Neural crest cell (in vitro differentiated cells): ENCODE results near the gene NHLRC4. TPM values are rescaled to one million over a fixed set of nuclear protein-coding genes. Genes with fewer than 3 reads are reported as not detected.

Experiments used
- DNase-seq: peaks from one replicate; pipeline ENCODE4 v3.0.0; 2021; ENCODE audit warnings: low read depth, mixed read lengths, low spot score
- H3K27ac Mint-ChIP-seq: one replicate; pipeline ENCODE4 v1.8.0; 2021; ENCODE audit warnings: mild to moderate bottlenecking, mixed read lengths; ENCODE audit not compliant: unreplicated experiment
- H3K27me3 Mint-ChIP-seq: 2 replicates; pipeline ENCODE4 v1.8.0; 2021; ENCODE audit warnings: low read depth, mild to moderate bottlenecking, mixed read lengths
- H3K36me3 Mint-ChIP-seq: 2 replicates; pipeline ENCODE4 v1.8.0; 2021; ENCODE audit warnings: low read depth, mild to moderate bottlenecking, mixed read lengths
- H3K4me1 Mint-ChIP-seq: 2 replicates; pipeline ENCODE4 v1.8.0; 2021; ENCODE audit warnings: mixed read lengths
- H3K4me3 Mint-ChIP-seq: one replicate; pipeline ENCODE4 v1.8.0; 2021; ENCODE audit warnings: mild to moderate bottlenecking, mixed read lengths
- H3K9me3 Mint-ChIP-seq: 2 replicates; pipeline ENCODE4 v1.8.0; 2021; ENCODE audit warnings: mixed read lengths
- CTCF ChIP-seq: fragments of 200-600 bp; sonication (generic); conservative IDR thresholded peaks from 2 replicates; pipeline ENCODE4 v1.5.0; 2021; ENCODE audit warnings: antibody characterized with exemption, mild to moderate bottlenecking
- total RNA-seq: library from RNA; stranded (reverse); gene quantifications from 2 replicates; pipeline ENCODE4 v1.2.1, GENCODE V29; 2021

Gene NHLRC4
- total RNA-seq, 1 donor from 2014 or later, result 0.86 TPM

- no peaks in the 10 kb centered on the region for H3K9me3 Mint-ChIP-seq
- no peak overlapping the region for H3K27ac Mint-ChIP-seq
- peaks cover 8% of the 10 kb centered on the region for H3K27me3 Mint-ChIP-seq
- DNase-seq, result no peak
- peaks cover 29% of the 10 kb centered on the region for H3K4me1 Mint-ChIP-seq
- peak overlapping the region; percentile 73 for H3K4me3 Mint-ChIP-seq
- no peaks in the 10 kb centered on the region for H3K36me3 Mint-ChIP-seq
- TF ChIP-seq CTCF, result no peak
These were observed 810 bp downstream of the NHLRC4 start for GRCh38 chr16:567373-568256.

GRCh38 chr16:568401-569258, 1.8 kb downstream of the NHLRC4 start:
- peaks cover 29% of the 10 kb centered on the region for H3K4me1 Mint-ChIP-seq
- H3K27me3 Mint-ChIP-seq, result peaks cover 2% of the 10 kb centered on the region
- H3K36me3 Mint-ChIP-seq, result no peaks in the 10 kb centered on the region
- no peak for TF ChIP-seq CTCF
- DNase-seq, result no peak
- H3K27ac Mint-ChIP-seq, result no peak overlapping the region
- peak overlapping the region; percentile 93 for H3K4me3 Mint-ChIP-seq
- no peaks in the 10 kb centered on the region for H3K9me3 Mint-ChIP-seq

DNA sequence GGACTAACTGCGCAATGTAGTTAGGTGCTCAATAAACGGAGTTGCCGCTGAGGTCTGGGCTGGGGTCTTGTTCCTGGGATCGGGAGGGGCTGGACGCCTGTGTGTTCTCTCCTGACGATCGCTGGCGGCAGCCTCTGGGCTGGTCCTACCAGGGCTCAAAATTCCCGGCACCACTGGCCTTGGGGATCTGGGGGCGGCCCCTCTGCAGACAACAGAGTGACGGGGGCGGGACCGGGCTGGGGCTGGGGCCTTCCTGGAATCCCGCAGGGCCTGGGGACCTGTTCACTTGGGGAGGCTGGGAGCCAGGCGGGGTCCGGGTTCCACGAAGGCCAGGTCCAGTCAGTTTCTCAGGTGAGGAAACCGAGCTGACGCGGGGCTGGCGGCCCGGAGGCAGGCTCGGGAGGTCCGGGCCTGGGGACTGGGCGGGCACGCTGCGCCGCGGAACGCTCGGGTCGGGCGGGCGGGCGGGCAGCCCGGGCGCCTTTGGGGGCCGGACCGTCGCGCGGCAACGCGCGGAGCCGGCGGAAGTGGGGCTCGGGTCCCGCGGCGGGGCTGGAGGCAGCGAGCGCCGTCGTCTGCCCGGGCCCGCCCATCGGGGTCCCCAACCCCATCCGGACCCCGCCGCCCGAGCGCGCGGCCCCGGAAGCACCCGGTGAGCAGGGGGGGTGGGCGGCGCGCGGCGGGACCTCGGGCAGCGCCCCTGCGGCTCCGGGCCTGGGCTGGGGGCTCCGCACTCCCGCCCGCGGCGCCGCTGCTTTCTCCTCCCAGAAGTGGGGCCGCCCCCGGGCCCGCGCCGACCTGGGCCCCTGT, 2.8 kb downstream of the NHLRC4 start, which contains the start of gene PIGQ:
Gene PIGQ (plus strand): TSS at position 524 of the 810 bp plus-strand sequence. CDS start 4,107 bp downstream, outside the sequence.
- H3K4me1 Mint-ChIP-seq, result peaks cover 29% of the 10 kb centered on the region
- no peaks in the 10 kb centered on the region for H3K9me3 Mint-ChIP-seq
- peak within 1 kb of the TSS; percentile 71 for H3K27ac Mint-ChIP-seq
- DNase-seq, result peak; percentile 59
- H3K36me3 Mint-ChIP-seq, result no peaks in the 10 kb centered on the region
- H3K4me3 Mint-ChIP-seq, result peak within 1 kb of the TSS; percentile 93
- peaks cover 2% of the 10 kb centered on the region for H3K27me3 Mint-ChIP-seq
- no peak for TF ChIP-seq CTCF

GRCh38 chr16:572865-573650, 6.3 kb downstream of the NHLRC4 start:
- no peak for TF ChIP-seq CTCF
- Mint-ChIP-seq H3K36me3 (no peaks in the 10 kb centered on the region), H3K4me3 (no peak overlapping the region), H3K27ac (no peak overlapping the region), H3K9me3 (no peaks in the 10 kb centered on the region), H3K27me3 (no peaks in the 10 kb centered on the region), H3K4me1 (peaks cover 25% of the 10 kb centered on the region)
- no peak for DNase-seq
